GM12872 (cell line): ENCODE measurements around the gene FOXQ1.

Source experiments
- CTCF ChIP-seq: IDR thresholded peaks from 3 replicates; pipeline ENCODE4 v1.5.1; 2011; ENCODE audit warnings: low read depth, mild to moderate bottlenecking, low read length, moderate library complexity; ENCODE audit not compliant: insufficient read depth

The FOXQ1 gene

GRCh38 chr6:1310628-1311399, 1.1 kb upstream of the FOXQ1 start:
- no peak for TF ChIP-seq CTCF

DNA sequence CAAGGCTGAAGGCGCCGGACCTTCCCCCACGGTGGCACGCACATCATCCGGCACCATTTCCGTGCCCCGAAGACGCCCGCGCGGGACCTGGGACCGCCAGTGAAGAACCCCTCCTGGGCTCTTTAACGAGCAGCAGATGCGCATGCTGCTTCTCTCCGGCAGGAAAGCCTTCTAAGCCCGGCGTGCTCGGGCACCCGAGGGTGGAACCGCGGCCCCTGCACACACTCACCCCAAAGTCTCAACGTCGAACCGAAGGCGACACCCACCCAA, 240 bp downstream of the FOXQ1 start:
- TF ChIP-seq CTCF, result no peak

GRCh38 chr6:1312473-1313367, 822 bp downstream of the FOXQ1 start:
- no peak for TF ChIP-seq CTCF

DNA sequence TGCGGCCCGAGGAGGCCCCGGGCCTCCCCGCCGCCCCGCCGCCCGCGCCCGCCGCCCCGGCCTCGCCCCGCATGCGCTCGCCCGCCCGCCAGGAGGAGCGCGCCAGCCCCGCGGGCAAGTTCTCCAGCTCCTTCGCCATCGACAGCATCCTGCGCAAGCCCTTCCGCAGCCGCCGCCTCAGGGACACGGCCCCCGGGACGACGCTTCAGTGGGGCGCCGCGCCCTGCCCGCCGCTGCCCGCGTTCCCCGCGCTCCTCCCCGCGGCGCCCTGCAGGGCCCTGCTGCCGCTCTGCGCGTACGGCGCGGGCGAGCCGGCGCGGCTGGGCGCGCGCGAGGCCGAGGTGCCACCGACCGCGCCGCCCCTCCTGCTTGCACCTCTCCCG, 1.5 kb downstream of the FOXQ1 start:
- no peak for TF ChIP-seq CTCF

DNA sequence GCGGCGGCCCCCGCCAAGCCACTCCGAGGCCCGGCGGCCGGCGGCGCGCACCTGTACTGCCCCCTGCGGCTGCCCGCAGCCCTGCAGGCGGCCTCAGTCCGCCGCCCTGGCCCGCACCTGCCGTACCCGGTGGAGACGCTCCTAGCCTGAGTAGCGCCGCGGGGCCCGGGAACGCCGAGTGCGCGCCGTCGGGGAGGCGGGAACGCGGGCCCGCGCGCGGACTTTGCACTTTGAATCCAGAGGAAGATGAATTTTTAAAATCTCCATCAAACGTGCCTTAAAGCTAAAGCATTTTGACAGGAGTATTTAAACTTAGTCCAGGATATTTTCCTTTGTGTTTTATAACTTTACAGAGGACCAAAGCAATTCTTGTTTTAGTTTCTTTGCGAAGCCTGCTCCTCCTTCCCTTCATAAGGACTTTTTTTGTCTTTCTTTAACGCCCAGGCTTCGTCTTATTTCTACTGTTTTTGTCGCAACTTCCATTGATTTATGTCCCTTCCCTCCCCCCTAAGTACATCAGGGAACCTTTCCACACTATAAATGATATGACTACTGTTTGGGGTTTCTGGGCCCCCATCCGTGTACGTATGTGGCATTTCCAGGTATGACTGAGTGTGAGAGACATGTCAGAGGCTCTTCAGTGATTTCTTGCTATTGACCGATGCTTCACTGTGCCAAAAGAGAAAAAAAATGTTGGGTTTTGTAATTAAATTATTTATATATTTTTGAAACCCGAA, 2.0 kb downstream of the FOXQ1 start:
- no peak for TF ChIP-seq CTCF

GRCh38 chr6:1314617-1315016, 2.7 kb downstream of the FOXQ1 start:
- TF ChIP-seq CTCF, result no peak

DNA sequence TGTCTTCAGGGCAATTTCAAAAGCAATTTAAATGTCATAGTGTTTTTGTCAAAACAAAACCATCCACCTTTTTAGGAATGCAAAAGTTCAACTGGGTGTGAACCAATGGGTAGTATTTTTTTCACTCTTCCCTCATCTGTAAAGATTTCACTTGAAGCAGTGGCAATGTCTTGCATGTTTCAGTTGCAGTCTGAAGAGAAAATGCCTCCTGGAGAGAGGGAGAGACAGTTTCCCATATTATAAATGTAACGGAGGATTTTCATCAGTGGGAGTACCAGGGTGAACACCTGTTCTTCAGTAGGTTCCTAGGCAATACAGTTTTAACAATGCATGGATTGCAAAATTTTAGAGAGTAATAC, 3.3 kb downstream of the FOXQ1 start:
- no peak for TF ChIP-seq CTCF
